ENCODE measurements around the gene POLN.

Gene POLN

GRCh38 chr4:2241410-2242353 lies at the start of gene POLN, which contains the start of gene HAUS3:
Gene POLN, minus strand, starts transcription at chr4:2242121. Its CDS starts 12,890 bp downstream, at chr4:2229231.
Gene HAUS3, minus strand, starts transcription at chr4:2242121. Its CDS starts 1,175 bp downstream, at chr4:2240946.
- DNase-seq: peak; percentile 95 to 98

GRCh38 chr4:2290974-2291704 lies 49.2 kb upstream of the POLN start:
- no peak for DNase-seq

GRCh38 chr4:2290488-2290887 lies 48.6 kb upstream of the POLN start:
- DNase-seq: no peak

GRCh38 chr4:2289955-2290333 lies 48.0 kb upstream of the POLN start:
- no peak for DNase-seq

GRCh38 chr4:2289311-2289954 lies 47.5 kb upstream of the POLN start:
- no peak for DNase-seq

GRCh38 chr4:2288051-2288541 lies 46.2 kb upstream of the POLN start:
- no peak for DNase-seq

GRCh38 chr4:2287594-2287915 lies 45.6 kb upstream of the POLN start:
- DNase-seq: no peak

GRCh38 chr4:2286904-2287593 lies 45.1 kb upstream of the POLN start:
- DNase-seq: no peak

- no peak for DNase-seq
These were observed 43.9 kb upstream of the POLN start for GRCh38 chr4:2285613-2286381.

GRCh38 chr4:2284934-2285612 lies 43.2 kb upstream of the POLN start:
- DNase-seq: no peak

GRCh38 chr4:2284161-2284933 lies 42.4 kb upstream of the POLN start:
- no peak for DNase-seq

GRCh38 chr4:2283199-2283711 lies 41.3 kb upstream of the POLN start:
- DNase-seq: no peak

GRCh38 chr4:2281575-2282343 lies 39.8 kb upstream of the POLN start:
- DNase-seq: no peak

GRCh38 chr4:2280531-2281300 lies 38.8 kb upstream of the POLN start:
- peak in 1 of 2 donors; percentile 35 for DNase-seq

- DNase-seq: no peak
These were observed 36.0 kb upstream of the POLN start for GRCh38 chr4:2277956-2278355.

GRCh38 chr4:2276581-2277325 lies 34.8 kb upstream of the POLN start:
- no peak for DNase-seq

- no peak for DNase-seq
These were observed 33.8 kb upstream of the POLN start for GRCh38 chr4:2275546-2276251.

Data from hippocampal formation (tissue), 2 donors.